Uterus (tissue), 2 donors: ENCODE data around the gene RAP1GDS1.

ENCODE experiments used
- CTCF ChIP-seq, 4 experiments: fragments of 200-600 bp in 2 of 4; fragments of 450-650 bp in 2 of 4; sonication (generic) in 2 of 4; IDR thresholded peaks; one replicate each; pipeline ENCODE4 v1.5.1; 2016 to 2019; ENCODE audit warnings: antibody characterized with exemption in 4 of 4, mild to moderate bottlenecking in 2 of 4, moderate library complexity in 1 of 4
- POLR2A ChIP-seq, 2 donors: fragments of 450-650 bp; IDR thresholded peaks; one replicate each; pipeline ENCODE4 v1.6.1; 2016; ENCODE audit warnings: antibody characterized with exemption in 2 of 2, mild to moderate bottlenecking in 1 of 2, moderate library complexity in 1 of 2

DNA sequence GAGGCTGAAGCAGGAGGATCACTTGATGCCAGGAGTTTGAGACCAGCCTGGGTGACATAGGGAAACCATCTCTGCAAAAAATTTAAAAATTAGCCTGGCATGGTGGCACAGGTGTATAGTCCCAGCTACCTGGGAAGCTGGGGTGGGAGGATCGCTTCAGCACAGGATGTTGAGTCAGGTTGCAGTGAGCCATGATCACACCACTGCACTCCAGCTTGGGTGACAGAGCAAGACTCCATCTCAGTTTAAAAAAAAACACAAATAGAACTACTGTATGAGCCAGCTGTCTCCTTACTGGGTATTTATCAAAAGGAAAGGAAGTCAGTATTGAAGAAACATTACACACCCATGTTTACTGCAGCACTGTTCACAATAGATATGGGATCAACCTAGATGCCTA, 138.7 kb downstream of the RAP1GDS1 start:
- TF ChIP-seq CTCF (IDR thresholded peaks at IDR 0.05) (no peak), POLR2A (IDR thresholded peaks at IDR 0.05) (no peak)
